GM12892 (cell line): ENCODE data around the gene PRRC2A.

Source experiments
- POLR2A ChIP-seq: IDR thresholded peaks from 2 replicates; pipeline ENCODE4 v1.6.1; 2011; ENCODE audit warnings: low read depth, low read length, control low read depth
- POLR2AphosphoS5 ChIP-seq: IDR thresholded peaks from 2 replicates; pipeline ENCODE4 v1.6.1; 2011; ENCODE audit warnings: low read depth, low read length, control low read depth

DNA sequence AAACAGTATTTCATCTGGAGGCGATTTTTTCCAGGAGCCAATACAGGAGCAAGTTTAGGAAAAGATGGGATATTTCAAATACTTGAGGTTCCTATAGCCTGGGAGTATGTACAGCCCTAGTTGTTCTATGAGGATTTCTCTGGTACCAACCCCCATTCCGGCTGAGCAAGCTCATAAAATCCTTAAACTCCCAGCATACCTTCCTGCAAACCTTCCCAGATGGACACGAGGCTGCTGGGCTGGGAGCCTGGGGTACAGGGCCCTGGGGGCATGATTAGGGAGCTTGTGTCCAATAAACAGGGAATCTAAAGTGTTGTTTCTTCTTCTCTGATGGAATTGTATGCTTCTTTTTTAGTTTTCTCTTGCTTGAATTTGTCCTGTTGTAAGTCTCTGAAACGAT lies 1.5 kb downstream of the PRRC2A start:
- no peak for TF ChIP-seq POLR2AphosphoS5
- TF ChIP-seq POLR2A = no peak
